ENCODE data around the gene TUBAL3.

DNA sequence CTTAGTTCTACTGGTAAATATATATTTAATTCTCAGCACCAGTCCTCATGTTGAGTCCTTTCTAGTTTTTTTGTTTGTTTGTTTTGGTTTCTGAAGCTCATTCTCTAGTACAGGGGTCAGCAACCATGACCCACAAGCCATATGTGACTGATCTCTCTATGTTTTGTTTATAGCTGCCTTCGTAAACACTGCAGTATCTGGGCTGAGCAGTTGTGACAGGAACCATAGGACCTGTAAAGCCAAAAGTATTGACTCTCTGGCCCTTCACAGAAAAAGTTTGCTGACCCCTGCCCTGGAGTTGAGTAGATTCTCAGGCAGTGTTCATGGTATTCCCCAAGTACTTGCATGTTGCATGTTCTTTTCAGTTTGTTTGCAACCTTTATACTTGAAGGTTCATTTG lies 28.6 kb upstream of the TUBAL3 start:
- TF ChIP-seq, protein P1, sequence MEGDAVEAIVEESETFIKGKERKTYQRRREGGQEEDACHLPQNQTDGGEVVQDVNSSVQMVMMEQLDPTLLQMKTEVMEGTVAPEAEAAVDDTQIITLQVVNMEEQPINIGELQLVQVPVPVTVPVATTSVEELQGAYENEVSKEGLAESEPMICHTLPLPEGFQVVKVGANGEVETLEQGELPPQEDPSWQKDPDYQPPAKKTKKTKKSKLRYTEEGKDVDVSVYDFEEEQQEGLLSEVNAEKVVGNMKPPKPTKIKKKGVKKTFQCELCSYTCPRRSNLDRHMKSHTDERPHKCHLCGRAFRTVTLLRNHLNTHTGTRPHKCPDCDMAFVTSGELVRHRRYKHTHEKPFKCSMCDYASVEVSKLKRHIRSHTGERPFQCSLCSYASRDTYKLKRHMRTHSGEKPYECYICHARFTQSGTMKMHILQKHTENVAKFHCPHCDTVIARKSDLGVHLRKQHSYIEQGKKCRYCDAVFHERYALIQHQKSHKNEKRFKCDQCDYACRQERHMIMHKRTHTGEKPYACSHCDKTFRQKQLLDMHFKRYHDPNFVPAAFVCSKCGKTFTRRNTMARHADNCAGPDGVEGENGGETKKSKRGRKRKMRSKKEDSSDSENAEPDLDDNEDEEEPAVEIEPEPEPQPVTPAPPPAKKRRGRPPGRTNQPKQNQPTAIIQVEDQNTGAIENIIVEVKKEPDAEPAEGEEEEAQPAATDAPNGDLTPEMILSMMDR (IDR thresholded peaks at IDR 0.05; ENCODE audit: insufficient read depth, low read depth, low read length), result no peak
- TF ChIP-seq EZH2 (IDR thresholded peaks at IDR 0.05; ENCODE audit: insufficient read depth, low read length), result no peak

Measured in astrocyte (in vitro differentiated cells and primary cell).